Lower lobe of right lung (tissue), 2 donors: ENCODE data around the gene MGP. TPM values are rescaled to one million over a fixed set of nuclear protein-coding genes. Genes with fewer than 3 reads are reported as not detected.

Experiments
- ATAC-seq, 2 donors: fragments of 200-7000 bp; cut with Tn5 transposase; one replicate each; pipeline ENCODE4 v1.9.1; 2020 to 2022; ENCODE audit warnings: mild to moderate bottlenecking in 2 of 2, moderate library complexity in 2 of 2
- DNase-seq: peaks from one replicate; pipeline ENCODE4 v3.0.0-alpha.2; 2020
- H3K27ac ChIP-seq: fragments of 200-600 bp; one replicate; pipeline ENCODE4 v1.8.0; 2022
- H3K27me3 ChIP-seq: fragments of 200-600 bp; one replicate; pipeline ENCODE4 v1.8.0; 2022; ENCODE audit warnings: low read depth
- H3K36me3 ChIP-seq: fragments of 200-600 bp; one replicate; pipeline ENCODE4 v1.8.0; 2022; ENCODE audit warnings: mild to moderate bottlenecking
- H3K4me1 ChIP-seq: fragments of 200-600 bp; one replicate; pipeline ENCODE4 v1.8.0; 2022
- H3K4me3 ChIP-seq: fragments of 200-600 bp; one replicate; pipeline ENCODE4 v1.8.0; 2022; ENCODE audit warnings: mild to moderate bottlenecking
- H3K9me3 ChIP-seq: fragments of 200-600 bp; one replicate; pipeline ENCODE4 v1.8.0; 2022
- CTCF ChIP-seq: fragments of 200-600 bp; IDR thresholded peaks from one replicate; pipeline ENCODE4 v1.8.0; 2022; ENCODE audit warnings: antibody characterized with exemption, mild to moderate bottlenecking
- intact Hi-C: fragments of 100-400 bp; cut with DNase I; formaldehyde crosslinking; loops from one replicate; pipeline ENCODE4 v1.11.0; 2022
- total RNA-seq: library from RNA; stranded (reverse); fragmentation: NEBNext Ultra II Directional; extraction: Animal tissue kit (Norgen Biotek cat#: 25700); gene quantifications from one replicate; pipeline ENCODE4 v1.2.1, GENCODE V29; 2021
- donor health status: DM: no; HTN: yes; CAD: no; lungs with severe emphysema.

Gene MGP
- total RNA-seq, 1 donor from 2014 or later: 464 TPM

GRCh38 chr12:14839262-14839661 is 46.4 kb downstream of the MGP start:
- peaks cover 22% of the 10 kb centered on the region for H3K4me1 ChIP-seq
- no peak for TF ChIP-seq CTCF
- no peak overlapping the region for H3K4me3 ChIP-seq
- H3K36me3 ChIP-seq: no peaks in the 10 kb centered on the region
- DNase-seq: no peak
- no peak for ATAC-seq
- H3K9me3 ChIP-seq: no peaks in the 10 kb centered on the region
- H3K27me3 ChIP-seq: no peaks in the 10 kb centered on the region
- no peak overlapping the region for H3K27ac ChIP-seq
- intact Hi-C loops: no loop called here

- Histone ChIP-seq H3K27ac (no peak overlapping the region), H3K9me3 (no peaks in the 10 kb centered on the region), H3K27me3 (no peaks in the 10 kb centered on the region), H3K4me1 (peaks cover 3% of the 10 kb centered on the region), H3K4me3 (no peak overlapping the region), H3K36me3 (no peaks in the 10 kb centered on the region)
- intact Hi-C loops: no loop called here
- DNase-seq: no peak
- TF ChIP-seq CTCF: no peak
- ATAC-seq: peak in 1 of 2 donors; percentile 65
These were observed 49.1 kb downstream of the MGP start for GRCh38 chr12:14836336-14837210.

DNA sequence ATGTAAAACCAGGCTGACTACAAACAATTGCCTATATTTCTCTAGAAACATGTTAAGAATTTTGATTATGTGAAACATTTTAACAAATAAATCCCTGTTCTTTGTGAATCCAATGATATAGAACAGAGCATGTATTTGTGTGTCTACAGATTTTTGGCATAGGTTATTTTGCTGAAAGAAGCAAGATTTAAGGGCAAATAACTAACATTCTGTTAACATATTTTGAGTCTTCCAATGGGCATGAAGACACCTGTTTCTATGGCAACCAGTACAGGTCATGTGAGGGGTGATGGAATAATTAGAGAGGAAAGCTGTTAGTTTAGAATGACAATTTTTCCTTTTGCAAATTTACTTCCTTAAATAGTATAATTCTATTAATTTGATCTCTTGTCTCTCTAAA is 51.1 kb downstream of the MGP start:
- intact Hi-C loops: no loop called here
- H3K4me3 ChIP-seq: no peak overlapping the region
- DNase-seq: no peak
- no peak for TF ChIP-seq CTCF
- H3K27me3 ChIP-seq: no peaks in the 10 kb centered on the region
- no peaks in the 10 kb centered on the region for H3K36me3 ChIP-seq
- H3K9me3 ChIP-seq: no peaks in the 10 kb centered on the region
- ATAC-seq: no peak
- no peak overlapping the region for H3K27ac ChIP-seq
- H3K4me1 ChIP-seq: no peaks in the 10 kb centered on the region

- no peak for TF ChIP-seq CTCF
- H3K27ac ChIP-seq: no peak overlapping the region
- ATAC-seq (no peak), DNase-seq (no peak)
- no peaks in the 10 kb centered on the region for H3K9me3 ChIP-seq
- H3K4me1 ChIP-seq: no peaks in the 10 kb centered on the region
- H3K27me3 ChIP-seq: no peaks in the 10 kb centered on the region
- H3K36me3 ChIP-seq: no peaks in the 10 kb centered on the region
- intact Hi-C loops: no loop called here
- H3K4me3 ChIP-seq: no peak overlapping the region
These were observed 51.7 kb downstream of the MGP start for GRCh38 chr12:14833952-14834351.

GRCh38 chr12:14833336-14833735 is 52.3 kb downstream of the MGP start:
- DNase-seq (no peak), ATAC-seq (no peak)
- Histone ChIP-seq H3K27me3 (no peaks in the 10 kb centered on the region), H3K36me3 (no peaks in the 10 kb centered on the region), H3K9me3 (no peaks in the 10 kb centered on the region), H3K27ac (no peak overlapping the region), H3K4me3 (no peak overlapping the region), H3K4me1 (no peaks in the 10 kb centered on the region)
- no peak for TF ChIP-seq CTCF
- intact Hi-C loops: no loop called here

Other genes with a start within 250 kb of the MGP start
- not detected for gene GUCY2C, start 189.3 kb downstream of the MGP start, total RNA-seq
- gene WBP11, start 82.4 kb downstream of the MGP start, total RNA-seq: 49.3 TPM
- gene C12orf60, start 82.2 kb downstream of the MGP start, total RNA-seq: 0.77 TPM
- gene SMCO3, start 71.7 kb downstream of the MGP start, total RNA-seq: 0.68 TPM
- 3.7 TPM for gene ART4, start 42.3 kb downstream of the MGP start, total RNA-seq
- gene ERP27, start 52.7 kb upstream of the MGP start, total RNA-seq: 16.2 TPM
- gene ARHGDIB, start 75.7 kb upstream of the MGP start, total RNA-seq: 313 TPM
- 0.53 TPM for gene PDE6H, start 87.2 kb upstream of the MGP start, total RNA-seq